Measurements from ENCODE around the gene BCL11B.

Gene BCL11B

DNA sequence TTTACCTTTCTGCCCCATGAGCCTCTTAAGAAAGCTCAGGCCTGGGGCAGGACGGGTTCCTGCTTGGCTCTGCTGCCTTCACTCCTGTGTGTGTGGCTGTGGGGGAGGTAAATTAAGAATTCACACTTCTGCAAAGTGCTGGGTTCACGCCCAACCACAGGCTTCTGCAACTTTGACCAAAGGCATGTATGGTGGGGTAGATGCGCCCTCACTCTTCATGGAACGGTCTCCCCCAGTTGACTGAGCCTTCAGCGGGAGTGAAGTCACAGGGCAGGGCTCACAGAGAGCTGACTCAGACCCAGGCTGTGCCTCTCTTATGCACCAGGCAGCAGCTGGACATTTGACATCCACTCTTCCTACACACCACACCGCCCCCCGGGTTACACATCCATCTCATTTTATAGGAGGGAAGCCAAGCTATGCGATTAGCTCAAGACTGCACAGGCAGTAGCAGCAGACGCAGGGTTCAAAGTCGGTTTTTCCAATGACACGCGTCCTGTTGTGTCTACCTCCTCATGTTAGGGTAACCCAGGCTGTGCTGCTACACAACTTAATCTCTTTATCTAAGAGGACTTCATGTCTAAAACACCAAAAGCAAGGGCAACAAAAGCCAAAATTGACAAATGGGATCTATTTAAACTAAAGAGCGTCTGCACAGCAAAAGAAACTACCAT, 15.4 kb upstream of the BCL11B start:
- DNase-seq (ENCODE audit: low read depth): no peak
- no peak overlapping the region for H3K4me3 ChIP-seq (replicated peaks; ENCODE audit: low read depth, low read length)
- TF ChIP-seq CTCF (IDR thresholded peaks at IDR 0.05; ENCODE audit: low read length, missing control alignments): no peak

GRCh38 chr14:99286761-99287160, 14.8 kb upstream of the BCL11B start:
- no peak overlapping the region for H3K4me3 ChIP-seq (replicated peaks; ENCODE audit: low read depth, low read length)
- no peak for TF ChIP-seq CTCF (IDR thresholded peaks at IDR 0.05; ENCODE audit: low read length, missing control alignments)
- no peak for DNase-seq (ENCODE audit: low read depth)

DNA sequence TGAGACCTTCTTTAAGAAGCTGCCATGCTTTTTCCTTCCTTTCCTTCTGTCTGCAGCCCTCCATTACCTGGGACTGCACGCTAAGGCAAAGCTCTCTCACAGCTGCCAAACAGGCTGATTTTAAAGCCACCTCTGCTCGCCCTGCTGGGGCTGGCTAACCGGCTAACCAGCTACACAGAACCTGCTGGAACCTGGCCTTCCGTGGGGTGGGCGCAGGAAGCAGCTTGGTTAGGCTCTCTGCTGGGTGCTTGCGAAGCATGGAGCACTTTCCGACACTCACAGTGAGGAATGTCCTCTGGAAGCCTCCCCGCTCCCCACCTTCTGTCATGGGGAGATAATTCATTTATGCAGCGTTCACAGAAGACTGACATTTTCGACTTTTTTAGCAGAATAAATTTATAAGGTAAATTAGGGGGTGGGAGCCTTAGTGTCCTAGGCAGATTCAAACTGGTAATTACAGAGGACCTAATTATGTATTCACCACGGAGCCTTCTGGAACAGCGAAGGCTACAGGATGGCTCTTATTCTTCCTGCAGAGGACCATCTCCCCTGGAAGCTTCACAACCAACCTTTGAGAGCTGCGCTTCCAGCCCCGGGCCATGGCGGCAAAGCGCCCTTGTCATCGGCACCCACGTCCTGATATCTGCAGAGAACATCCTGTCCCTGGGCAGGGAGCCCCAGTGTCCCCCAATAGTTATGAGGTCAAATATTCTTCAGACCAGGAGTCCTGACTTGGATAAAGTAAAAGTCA, 12.4 kb upstream of the BCL11B start:
- no peak overlapping the region for H3K4me3 ChIP-seq (replicated peaks; ENCODE audit: low read depth, low read length)
- TF ChIP-seq CTCF (IDR thresholded peaks at IDR 0.05; ENCODE audit: low read length, missing control alignments): no peak
- no peak for DNase-seq (ENCODE audit: low read depth)

- no peak for TF ChIP-seq CTCF (IDR thresholded peaks at IDR 0.05; ENCODE audit: low read length, missing control alignments)
- DNase-seq (ENCODE audit: low read depth): no peak
- H3K4me3 ChIP-seq (replicated peaks; ENCODE audit: low read depth, low read length): no peak overlapping the region
Observed at GRCh38 chr14:99282261-99283050, 10.5 kb upstream of the BCL11B start.

DNA sequence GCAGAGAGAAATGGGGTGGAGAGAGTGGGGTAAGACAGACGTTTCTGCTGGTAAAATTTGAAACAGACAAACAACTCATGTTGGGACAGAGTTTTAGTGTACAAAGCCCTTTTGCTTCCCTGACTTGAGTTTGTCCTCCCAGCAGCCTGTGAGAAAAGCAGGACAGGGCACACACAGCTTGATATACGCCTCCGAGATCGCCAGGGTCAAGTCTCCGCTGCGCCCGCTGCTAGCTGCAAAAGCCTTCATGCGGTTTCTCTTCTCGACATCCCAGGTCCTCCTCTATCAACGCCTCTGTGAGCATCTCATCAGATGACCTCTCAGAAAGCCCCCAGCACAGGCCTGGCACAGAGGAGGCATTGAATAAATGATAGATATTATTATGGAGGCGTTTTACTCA, 9.4 kb upstream of the BCL11B start:
- no peak for DNase-seq (ENCODE audit: low read depth)
- no peak overlapping the region for H3K4me3 ChIP-seq (replicated peaks; ENCODE audit: low read depth, low read length)
- no peak for TF ChIP-seq CTCF (IDR thresholded peaks at IDR 0.05; ENCODE audit: low read length, missing control alignments)

DNA sequence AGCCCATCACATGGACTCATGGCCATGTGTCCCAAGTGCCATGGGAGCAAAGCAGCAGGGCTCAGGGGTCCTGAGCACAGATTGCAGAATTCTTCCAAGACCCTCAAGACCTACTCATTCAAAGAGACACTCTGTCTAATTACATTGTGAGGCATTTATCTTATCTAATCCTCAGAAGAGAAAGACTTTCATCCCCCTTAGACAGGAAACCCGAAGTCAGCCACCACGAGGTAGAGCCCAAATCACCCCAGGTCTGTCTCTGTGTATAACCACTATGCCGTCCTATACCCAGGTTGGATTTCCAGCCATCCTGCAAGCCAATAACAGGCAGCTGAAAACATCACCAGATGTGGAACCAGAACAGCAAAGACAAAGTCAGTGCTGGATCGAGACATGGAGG, 8.9 kb upstream of the BCL11B start:
- TF ChIP-seq CTCF (IDR thresholded peaks at IDR 0.05; ENCODE audit: low read length, missing control alignments): no peak
- no peak overlapping the region for H3K4me3 ChIP-seq (replicated peaks; ENCODE audit: low read depth, low read length)
- DNase-seq (ENCODE audit: low read depth): no peak
